ENCODE data around the gene WEE1. TPM values are rescaled to one million over a fixed set of nuclear protein-coding genes. Genes with fewer than 3 reads are reported as not detected.

WEE1 gene
- total and polyA plus RNA-seq, 2 donors from 2014 or later = 7.9 to 33.9 TPM

DNA sequence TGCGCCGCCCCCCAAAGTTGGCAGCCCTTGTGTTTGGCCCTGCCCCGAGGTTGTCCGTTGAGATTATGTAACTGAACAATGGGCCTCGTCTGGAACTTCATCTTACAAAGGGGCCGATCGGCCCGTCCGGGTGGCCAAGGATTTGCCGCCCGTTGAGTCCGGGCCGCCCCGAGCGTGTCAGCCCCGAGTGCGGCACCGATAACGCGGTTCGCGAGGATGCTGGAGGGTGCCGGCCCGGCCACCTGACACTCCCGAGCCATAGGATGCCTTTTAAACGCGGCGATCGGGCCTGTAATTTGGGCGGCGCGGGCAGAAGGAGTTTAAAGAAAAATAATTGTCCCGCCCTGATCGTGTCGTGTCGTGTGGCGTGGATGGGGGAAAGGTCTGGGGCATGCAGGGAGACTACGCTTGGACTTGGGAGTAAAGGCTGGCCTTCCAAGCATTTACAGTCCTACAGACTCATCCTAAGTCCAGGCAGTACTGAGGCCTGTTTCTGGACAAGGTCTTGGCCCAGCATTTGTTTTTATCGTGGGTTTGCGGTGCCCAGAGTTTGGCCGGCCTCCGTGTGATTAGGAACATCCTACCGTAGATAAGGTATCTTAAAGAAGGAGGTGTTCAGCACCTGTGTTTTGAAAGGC lies 1.3 kb downstream of the WEE1 start:
- Histone ChIP-seq H3K9me3 (ENCODE audit: control insufficient read depth in 2 of 3, insufficient read depth in 1 of 3, low read length in 3 of 3) (no peaks in the 10 kb centered on the region), H3K36me3 (ENCODE audit: control insufficient read depth in 2 of 3, insufficient read depth in 3 of 3, low read length in 3 of 3) (peaks cover 0 to 3% (median 0%) of the 10 kb centered on the region in 3 donors), H3K4me1 (ENCODE audit: control insufficient read depth in 2 of 3, insufficient read depth in 2 of 3, low read depth in 1 of 3, low read length in 3 of 3) (peaks cover 2 to 10% (median 6%) of the 10 kb centered on the region in 3 donors), H3K27ac (ENCODE audit: low read depth in 2 of 2, low read length in 2 of 2) (peak overlapping the region; percentile 80 to 83), H3K9ac (ENCODE audit: low read length in 3 of 3) (peak overlapping the region; percentile 41 to 89 (median 81)), H3K27me3 (ENCODE audit: control insufficient read depth, insufficient read depth, low read length) (no peaks in the 10 kb centered on the region), H3K4me3 (ENCODE audit: low read length in 3 of 3) (peak overlapping the region; percentile 76 to 90 (median 82))
- intact Hi-C loops (cut with DNase I) = no loop called here
- FAIRE-seq (no peak), DNase-seq (peak in 3 of 5 donors; percentile 53 to 78 (median 59))
- TF ChIP-seq, protein P1, sequence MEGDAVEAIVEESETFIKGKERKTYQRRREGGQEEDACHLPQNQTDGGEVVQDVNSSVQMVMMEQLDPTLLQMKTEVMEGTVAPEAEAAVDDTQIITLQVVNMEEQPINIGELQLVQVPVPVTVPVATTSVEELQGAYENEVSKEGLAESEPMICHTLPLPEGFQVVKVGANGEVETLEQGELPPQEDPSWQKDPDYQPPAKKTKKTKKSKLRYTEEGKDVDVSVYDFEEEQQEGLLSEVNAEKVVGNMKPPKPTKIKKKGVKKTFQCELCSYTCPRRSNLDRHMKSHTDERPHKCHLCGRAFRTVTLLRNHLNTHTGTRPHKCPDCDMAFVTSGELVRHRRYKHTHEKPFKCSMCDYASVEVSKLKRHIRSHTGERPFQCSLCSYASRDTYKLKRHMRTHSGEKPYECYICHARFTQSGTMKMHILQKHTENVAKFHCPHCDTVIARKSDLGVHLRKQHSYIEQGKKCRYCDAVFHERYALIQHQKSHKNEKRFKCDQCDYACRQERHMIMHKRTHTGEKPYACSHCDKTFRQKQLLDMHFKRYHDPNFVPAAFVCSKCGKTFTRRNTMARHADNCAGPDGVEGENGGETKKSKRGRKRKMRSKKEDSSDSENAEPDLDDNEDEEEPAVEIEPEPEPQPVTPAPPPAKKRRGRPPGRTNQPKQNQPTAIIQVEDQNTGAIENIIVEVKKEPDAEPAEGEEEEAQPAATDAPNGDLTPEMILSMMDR (IDR thresholded peaks at IDR 0.05; ENCODE audit: borderline replicate concordance, extremely low read depth, insufficient read depth) = no peak

DNA sequence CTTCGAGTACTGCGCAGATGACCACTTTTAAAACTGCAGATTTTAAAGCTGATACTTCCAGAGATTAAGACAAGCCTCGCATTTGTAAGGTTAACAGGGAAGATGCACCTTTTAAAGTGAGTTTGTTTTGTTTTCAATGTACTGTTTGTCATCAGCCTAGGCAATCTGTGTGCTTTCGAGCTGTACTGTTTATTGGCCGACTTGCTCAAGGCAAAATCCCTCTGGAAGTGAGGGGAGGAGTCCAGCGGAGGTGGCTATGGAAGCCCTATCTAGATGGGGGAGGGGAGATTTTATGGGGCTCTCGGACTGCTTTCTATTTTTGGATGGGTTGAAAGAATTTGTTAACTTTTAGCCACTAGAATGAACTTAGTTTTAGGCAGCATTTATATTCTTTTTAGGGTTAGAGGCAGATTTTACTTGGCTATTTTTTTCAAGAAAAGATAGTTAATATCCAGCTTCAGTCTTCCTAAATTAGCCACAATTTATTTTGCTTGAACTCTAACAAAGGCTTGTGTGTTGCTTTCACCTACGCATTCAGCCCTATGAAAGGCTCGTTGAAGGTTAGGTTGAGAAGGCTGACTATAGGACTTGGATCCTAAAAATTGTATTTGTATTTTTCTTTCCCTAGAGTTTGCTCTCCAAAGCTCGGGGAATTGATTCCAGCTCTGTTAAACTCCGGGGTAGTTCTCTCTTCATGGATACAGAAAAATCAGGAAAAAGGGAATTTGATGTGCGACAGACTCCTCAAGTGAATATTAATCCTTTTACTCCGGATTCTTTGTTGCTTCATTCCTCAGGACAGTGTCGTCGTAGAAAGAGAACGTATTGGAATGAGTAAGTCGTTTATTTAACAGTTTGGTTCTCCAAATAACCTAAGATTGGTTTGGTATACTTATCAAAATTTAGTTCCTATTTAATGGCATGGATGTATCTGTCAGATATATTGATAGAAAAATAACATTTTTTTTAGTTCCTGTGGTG lies 2.1 kb downstream of the WEE1 start:
- H3K4me1 ChIP-seq (ENCODE audit: control insufficient read depth in 2 of 3, insufficient read depth in 2 of 3, low read depth in 1 of 3, low read length in 3 of 3) = peaks cover 0 to 6% (median 3%) of the 10 kb centered on the region in 3 donors

DNA sequence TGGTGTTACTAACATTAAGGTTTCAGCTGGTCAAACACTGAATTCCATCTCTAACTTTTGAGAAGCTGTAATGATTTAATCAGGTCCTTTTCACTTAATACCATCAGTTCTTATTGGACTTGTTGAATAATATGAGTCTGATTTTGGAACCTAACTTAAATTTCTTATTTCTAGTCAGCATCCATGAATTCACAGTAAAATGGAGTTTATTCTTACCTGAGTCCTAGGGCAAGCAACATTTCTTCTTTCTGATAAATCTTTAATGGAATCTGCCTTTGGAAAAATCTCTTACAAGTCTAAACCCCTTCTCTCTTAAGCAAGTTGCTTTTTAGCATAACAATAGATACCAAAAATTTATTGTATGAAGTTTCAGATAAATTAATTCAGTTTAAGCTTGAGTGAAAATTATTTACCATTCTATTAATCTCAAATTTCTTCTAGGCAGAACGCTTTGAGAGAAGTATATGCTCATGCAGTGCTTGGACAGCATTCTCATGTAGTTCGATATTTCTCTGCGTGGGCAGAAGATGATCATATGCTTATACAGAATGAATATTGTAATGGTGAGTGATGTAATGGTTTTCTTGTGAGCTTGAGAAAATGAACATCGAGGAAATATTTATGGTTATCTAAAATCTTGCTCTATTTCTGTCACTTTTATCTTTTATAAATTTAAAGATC lies 3.4 kb downstream of the WEE1 start:
- Histone ChIP-seq H3K9ac (ENCODE audit: low read length in 3 of 3) (peak overlapping the region; percentile 37 to 89 (median 41)), H3K4me3 (ENCODE audit: low read length in 3 of 3) (peak overlapping the region in 2 of 3 donors; percentile 82 to 90), H3K27ac (ENCODE audit: low read depth in 2 of 2, low read length in 2 of 2) (no peak overlapping the region), H3K36me3 (ENCODE audit: control insufficient read depth in 2 of 3, insufficient read depth in 3 of 3, low read length in 3 of 3) (peaks cover 0 to 5% (median 3%) of the 10 kb centered on the region in 3 donors), H3K27me3 (ENCODE audit: control insufficient read depth, insufficient read depth, low read length) (no peaks in the 10 kb centered on the region), H3K4me1 (ENCODE audit: control insufficient read depth in 2 of 3, insufficient read depth in 2 of 3, low read depth in 1 of 3, low read length in 3 of 3) (peaks cover 0 to 6% (median 3%) of the 10 kb centered on the region in 3 donors), H3K9me3 (ENCODE audit: control insufficient read depth in 2 of 3, insufficient read depth in 1 of 3, low read length in 3 of 3) (no peaks in the 10 kb centered on the region)
- FAIRE-seq (no peak), DNase-seq (peak in 1 of 5 donors; percentile 13)
- TF ChIP-seq, protein P1 (IDR thresholded peaks at IDR 0.05; ENCODE audit: borderline replicate concordance, extremely low read depth, insufficient read depth) = no peak
- intact Hi-C loops (cut with DNase I) = no loop called here

More for the DNA sequence above, 2.1 kb downstream of the WEE1 start:
- peak overlapping the region; percentile 80 to 83 for H3K27ac ChIP-seq (ENCODE audit: low read depth in 2 of 2, low read length in 2 of 2)
- FAIRE-seq = no peak
- H3K9me3 ChIP-seq (ENCODE audit: control insufficient read depth in 2 of 3, insufficient read depth in 1 of 3, low read length in 3 of 3) = no peaks in the 10 kb centered on the region
- H3K9ac ChIP-seq (ENCODE audit: low read length in 3 of 3) = peak overlapping the region; percentile 41 to 89 (median 81)
- H3K27me3 ChIP-seq (ENCODE audit: control insufficient read depth, insufficient read depth, low read length) = no peaks in the 10 kb centered on the region
- peak overlapping the region; percentile 76 to 90 (median 82) for H3K4me3 ChIP-seq (ENCODE audit: low read length in 3 of 3)
- peak in 4 of 5 donors; percentile 75 to 96 (median 84) for DNase-seq
- TF ChIP-seq, protein P1 (IDR thresholded peaks at IDR 0.05; ENCODE audit: borderline replicate concordance, extremely low read depth, insufficient read depth) = no peak
- intact Hi-C loops (cut with DNase I) = no loop called here
- H3K36me3 ChIP-seq (ENCODE audit: control insufficient read depth in 2 of 3, insufficient read depth in 3 of 3, low read length in 3 of 3) = peaks cover 0 to 3% (median 0%) of the 10 kb centered on the region in 3 donors

All from kidney (tissue), 14 donors.